A549 (cell line): ENCODE data around the gene PRR9. TPM values are rescaled to one million over a fixed set of nuclear protein-coding genes. Genes with fewer than 3 reads are reported as not detected.

Source experiments
- ATAC-seq, 2 experiments: fragments of 200-7000 bp in 1 of 2; fragments of >200 bp in 1 of 2; cut with Nextera tagmentation in 1 of 2; cut with Tn5 transposase in 1 of 2; 3 replicates each; pipeline versions ENCODE4 v1.8.0 to v1.9.1; 2018 to 2020; ENCODE audit warnings: mild to moderate bottlenecking in 1 of 2, moderate library complexity in 1 of 2
- CTCF ChIA-PET: fragments of 300-600 bp; sonication (Branson Sonifier 250); formaldehyde crosslinking; extraction: SDS; loops from one replicate; lab custom pipeline; 2021; ENCODE audit warnings: antibody characterized with exemption, inconsistent platforms; lab: Yijun Ruan, JAX
- POLR2A ChIA-PET: fragments of 350-600 bp; formaldehyde crosslinking; extraction: SDS; loops from one replicate; lab custom pipeline; 2021; ENCODE audit warnings: antibody characterized with exemption, inconsistent platforms; lab: Yijun Ruan, JAX
- DNase-seq, 2 experiments: peaks; one replicate each; pipeline versions ENCODE4 v3.0.0 to v3.0.0-alpha.2; 2011 to 2016; ENCODE audit warnings: low read depth in 1 of 2, low spot score in 1 of 2
- FAIRE-seq: peaks from 2 replicates; lab custom pipeline; 2011; peaks lifted over from hg19 to GRCh38; lab: Jason Lieb, UNC
- H3K27ac ChIP-seq, 2 experiments: fragments of >200 bp; sonication (Bioruptor Twin); formaldehyde crosslinking; 3 replicates each; pipeline ENCODE4 v1.5.1; 2016 to 2017
- H3K4me1 ChIP-seq: fragments of >200 bp; sonication (Bioruptor Twin); formaldehyde crosslinking; 3 replicates; pipeline ENCODE4 v1.6.1; 2016
- H3K4me2 ChIP-seq: fragments of >200 bp; sonication (Bioruptor Twin); formaldehyde crosslinking; 3 replicates; pipeline ENCODE4 v1.6.1; 2016
- H3K4me3 ChIP-seq: fragments of >200 bp; sonication (Bioruptor Twin); formaldehyde crosslinking; 3 replicates; pipeline ENCODE4 v1.5.1; 2016
- H3K9me3 ChIP-seq: fragments of >200 bp; sonication (Bioruptor Twin); formaldehyde crosslinking; 3 replicates; pipeline ENCODE4 v1.6.1; 2016
- CBX2 ChIP-seq: fragments of 200-600 bp; sonication (generic); IDR thresholded peaks from 2 replicates; pipeline ENCODE4 v1.6.1; 2016; ENCODE audit warnings: low read depth, mild to moderate bottlenecking, borderline replicate concordance
- CHD4 ChIP-seq: fragments of 200-600 bp; sonication (generic); IDR thresholded peaks from 2 replicates; pipeline ENCODE4 v1.6.1; 2016; ENCODE audit warnings: antibody characterized with exemption, mild to moderate bottlenecking, borderline replicate concordance
- EP300 ChIP-seq, 2 experiments: fragments of >200 bp; sonication (Bioruptor Twin); formaldehyde crosslinking; IDR thresholded peaks; 2 replicates in 1 of 2; 3 replicates in 1 of 2; pipeline ENCODE4 v1.6.1; 2016 to 2017
- HDAC2 ChIP-seq: fragments of 200-600 bp; sonication (generic); IDR thresholded peaks from 2 replicates; pipeline ENCODE4 v1.6.1; 2016
- JUN ChIP-seq, 2 experiments: fragments of >200 bp; sonication (Bioruptor Twin); formaldehyde crosslinking; IDR thresholded peaks; 2 replicates in 1 of 2; 3 replicates in 1 of 2; pipeline ENCODE4 v1.6.1; 2016 to 2017
- KDM1A ChIP-seq: fragments of 200-600 bp; sonication (generic); IDR thresholded peaks from 2 replicates; pipeline ENCODE4 v1.6.1; 2016; ENCODE audit warnings: low read depth, mild to moderate bottlenecking
- MAFK ChIP-seq: fragments of 450-650 bp; IDR thresholded peaks from 2 replicates; pipeline ENCODE4 v1.6.1; 2014; ENCODE audit not compliant: partially characterized antibody
- MAZ ChIP-seq: fragments of 150-350 bp; IDR thresholded peaks from 2 replicates; pipeline ENCODE4 v1.6.1; 2014; ENCODE audit warnings: antibody characterized with exemption, low read depth, low read length, borderline replicate concordance
- NFE2L2 ChIP-seq: fragments of 150-350 bp; conservative IDR thresholded peaks from 2 replicates; pipeline ENCODE4 v1.6.1; 2014; ENCODE audit warnings: low read length
- RAD21 ChIP-seq, 2 experiments: fragments of >200 bp in 1 of 2; sonication (Bioruptor Twin) in 1 of 2; formaldehyde crosslinking in 1 of 2; IDR thresholded peaks in 1 of 2; conservative IDR thresholded peaks in 1 of 2; 2 replicates in 1 of 2; 3 replicates in 1 of 2; pipeline ENCODE4 v1.6.1; 2012 to 2018; ENCODE audit warnings: inconsistent platforms in 1 of 2
- RARB ChIP-seq: fragments of 250-450 bp; sonication (Bioruptor Pico); IDR thresholded peaks from 2 replicates; pipeline ENCODE4 v1.8.0; 2021; ENCODE audit warnings: mild to moderate bottlenecking, moderate library complexity
- RCOR1 ChIP-seq: fragments of 150-350 bp; IDR thresholded peaks from 2 replicates; pipeline ENCODE4 v1.6.1; 2014; ENCODE audit warnings: antibody characterized with exemption, low read length, low read depth
- ZC3H11A ChIP-seq: fragments of 450-650 bp; IDR thresholded peaks from 2 replicates; pipeline ENCODE4 v1.6.1; 2014; ENCODE audit warnings: antibody characterized with exemption, mild to moderate bottlenecking
- ZFP36 ChIP-seq: fragments of 450-650 bp; IDR thresholded peaks from 2 replicates; pipeline ENCODE4 v1.6.1; 2014; ENCODE audit warnings: borderline replicate concordance; ENCODE audit not compliant: partially characterized antibody
- ZNF302 ChIP-seq: fragments of 250-450 bp; sonication (Bioruptor Pico); IDR thresholded peaks from 2 replicates; pipeline ENCODE4 v1.9.0; 2021; ENCODE audit warnings: inconsistent platforms, mild to moderate bottlenecking, moderate library complexity
- WGBS: methylation state at CpG from one replicate; pipeline ENCODE4 v1.1.6; 2017; ENCODE audit errors: missing lambda C conversion rate; 5-methylcytosine and 5-hydroxymethylcytosine counted together
- polyA plus RNA-seq, 4 experiments: library from polyadenylated mRNA; depleted of rRNA in 3 of 4; stranded (reverse); fragments of >200 nt; fragmentation: RNase III in 1 of 4; extraction: RNeasy Plus Mini Kit Qiagen cat#74134 plus additional on column Dnase treatment in 1 of 4; gene quantifications; 2 replicates in 3 of 4; 3 replicates in 1 of 4; pipeline ENCODE4 v1.2.3, GENCODE V29; 2011 to 2017
- TF ChIP-seq, protein P1 (sequence below): fragments of 150-350 bp; IDR thresholded peaks from 2 replicates; pipeline ENCODE4 v1.6.1; 2014; ENCODE audit warnings: low read depth, mild to moderate bottlenecking, low read length
- TF ChIP-seq, protein P2 (sequence below): fragments of >200 bp; sonication (Bioruptor Twin); formaldehyde crosslinking; IDR thresholded peaks from 3 replicates; pipeline ENCODE4 v1.5.1; 2016
- TF ChIP-seq, protein P3 (sequence below): fragments of 200-600 bp; sonication (generic); IDR thresholded peaks from 2 replicates; pipeline ENCODE4 v1.6.1; 2016; ENCODE audit warnings: antibody characterized with exemption, mild to moderate bottlenecking, moderate library complexity

PRR9 gene
- polyA plus RNA-seq, 2 of the 4 experiments (the other 2 are of a cell fraction) = not detected

DNA sequence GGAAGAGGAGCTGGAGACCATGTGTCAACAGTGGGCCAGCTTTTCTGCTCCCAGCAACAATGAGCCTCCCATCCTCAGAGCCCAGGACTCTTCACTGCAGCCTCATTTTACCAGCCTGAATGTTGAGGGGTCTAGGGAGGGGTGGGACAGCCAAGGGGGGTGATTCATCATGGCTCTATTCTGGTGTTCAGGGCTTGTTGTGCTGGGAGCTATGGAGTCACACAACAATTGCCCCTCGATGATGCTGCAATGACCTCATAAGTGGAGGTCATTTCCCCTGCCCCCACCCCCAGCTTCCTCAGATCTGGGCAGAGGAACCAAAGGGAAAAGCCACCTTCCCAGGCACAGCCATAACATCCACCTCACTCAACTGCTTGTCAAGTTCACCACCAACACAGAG, 14.3 kb upstream of the PRR9 start, which contains the start of gene LELP1:
Gene LELP1 (plus strand): TSS at position 301 of the 400 bp plus-strand sequence. CDS start 1,278 bp downstream, outside the sequence.
- TF ChIP-seq RAD21 (conservative IDR thresholded peaks at IDR 0.05 in 1 of 2, IDR thresholded peaks at IDR 0.05 in 1 of 2) = no peak
- TF ChIP-seq, protein P1, sequence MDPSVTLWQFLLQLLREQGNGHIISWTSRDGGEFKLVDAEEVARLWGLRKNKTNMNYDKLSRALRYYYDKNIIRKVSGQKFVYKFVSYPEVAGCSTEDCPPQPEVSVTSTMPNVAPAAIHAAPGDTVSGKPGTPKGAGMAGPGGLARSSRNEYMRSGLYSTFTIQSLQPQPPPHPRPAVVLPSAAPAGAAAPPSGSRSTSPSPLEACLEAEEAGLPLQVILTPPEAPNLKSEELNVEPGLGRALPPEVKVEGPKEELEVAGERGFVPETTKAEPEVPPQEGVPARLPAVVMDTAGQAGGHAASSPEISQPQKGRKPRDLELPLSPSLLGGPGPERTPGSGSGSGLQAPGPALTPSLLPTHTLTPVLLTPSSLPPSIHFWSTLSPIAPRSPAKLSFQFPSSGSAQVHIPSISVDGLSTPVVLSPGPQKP = no peak
- no peak for TF ChIP-seq RARB (CRISPR knock-in tag)
- TF ChIP-seq HDAC2 = no peak
- FAIRE-seq (no peak), ATAC-seq (no peak), DNase-seq (no peak)
- Histone ChIP-seq H3K4me2 (no peak within 1 kb of the TSS), H3K27ac (no peak within 1 kb of the TSS), H3K9me3 (no peaks in the 10 kb centered on the region), H3K4me1 (no peaks in the 10 kb centered on the region), H3K4me3 (no peak within 1 kb of the TSS)
- 0% methylated on average over 1 of the region's 1 CpG for WGBS
- POLR2A ChIA-PET = no interaction called here
- CTCF ChIA-PET = no interaction called here

- ChIA-PET POLR2A (no interaction called here), CTCF (no interaction called here)
- Histone ChIP-seq H3K4me1 (no peaks in the 10 kb centered on the region), H3K4me3 (no peak overlapping the region), H3K4me2 (no peak overlapping the region), H3K9me3 (no peaks in the 10 kb centered on the region), H3K27ac (no peak overlapping the region)
- ATAC-seq (no peak), FAIRE-seq (no peak), DNase-seq (no peak)
- TF ChIP-seq CBX2 = no peak
- TF ChIP-seq, protein P2, sequence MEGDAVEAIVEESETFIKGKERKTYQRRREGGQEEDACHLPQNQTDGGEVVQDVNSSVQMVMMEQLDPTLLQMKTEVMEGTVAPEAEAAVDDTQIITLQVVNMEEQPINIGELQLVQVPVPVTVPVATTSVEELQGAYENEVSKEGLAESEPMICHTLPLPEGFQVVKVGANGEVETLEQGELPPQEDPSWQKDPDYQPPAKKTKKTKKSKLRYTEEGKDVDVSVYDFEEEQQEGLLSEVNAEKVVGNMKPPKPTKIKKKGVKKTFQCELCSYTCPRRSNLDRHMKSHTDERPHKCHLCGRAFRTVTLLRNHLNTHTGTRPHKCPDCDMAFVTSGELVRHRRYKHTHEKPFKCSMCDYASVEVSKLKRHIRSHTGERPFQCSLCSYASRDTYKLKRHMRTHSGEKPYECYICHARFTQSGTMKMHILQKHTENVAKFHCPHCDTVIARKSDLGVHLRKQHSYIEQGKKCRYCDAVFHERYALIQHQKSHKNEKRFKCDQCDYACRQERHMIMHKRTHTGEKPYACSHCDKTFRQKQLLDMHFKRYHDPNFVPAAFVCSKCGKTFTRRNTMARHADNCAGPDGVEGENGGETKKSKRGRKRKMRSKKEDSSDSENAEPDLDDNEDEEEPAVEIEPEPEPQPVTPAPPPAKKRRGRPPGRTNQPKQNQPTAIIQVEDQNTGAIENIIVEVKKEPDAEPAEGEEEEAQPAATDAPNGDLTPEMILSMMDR = no peak
- WGBS = 26% methylated on average over 9 of the region's 9 CpGs
Measured at GRCh38 chr1:153206631-153207030, 10.8 kb upstream of the PRR9 start.

GRCh38 chr1:153210206-153210605, 7.2 kb upstream of the PRR9 start:
- ATAC-seq = no peak
- TF ChIP-seq RCOR1 = no peak
- TF ChIP-seq MAZ = no peak
- TF ChIP-seq, protein P3, sequence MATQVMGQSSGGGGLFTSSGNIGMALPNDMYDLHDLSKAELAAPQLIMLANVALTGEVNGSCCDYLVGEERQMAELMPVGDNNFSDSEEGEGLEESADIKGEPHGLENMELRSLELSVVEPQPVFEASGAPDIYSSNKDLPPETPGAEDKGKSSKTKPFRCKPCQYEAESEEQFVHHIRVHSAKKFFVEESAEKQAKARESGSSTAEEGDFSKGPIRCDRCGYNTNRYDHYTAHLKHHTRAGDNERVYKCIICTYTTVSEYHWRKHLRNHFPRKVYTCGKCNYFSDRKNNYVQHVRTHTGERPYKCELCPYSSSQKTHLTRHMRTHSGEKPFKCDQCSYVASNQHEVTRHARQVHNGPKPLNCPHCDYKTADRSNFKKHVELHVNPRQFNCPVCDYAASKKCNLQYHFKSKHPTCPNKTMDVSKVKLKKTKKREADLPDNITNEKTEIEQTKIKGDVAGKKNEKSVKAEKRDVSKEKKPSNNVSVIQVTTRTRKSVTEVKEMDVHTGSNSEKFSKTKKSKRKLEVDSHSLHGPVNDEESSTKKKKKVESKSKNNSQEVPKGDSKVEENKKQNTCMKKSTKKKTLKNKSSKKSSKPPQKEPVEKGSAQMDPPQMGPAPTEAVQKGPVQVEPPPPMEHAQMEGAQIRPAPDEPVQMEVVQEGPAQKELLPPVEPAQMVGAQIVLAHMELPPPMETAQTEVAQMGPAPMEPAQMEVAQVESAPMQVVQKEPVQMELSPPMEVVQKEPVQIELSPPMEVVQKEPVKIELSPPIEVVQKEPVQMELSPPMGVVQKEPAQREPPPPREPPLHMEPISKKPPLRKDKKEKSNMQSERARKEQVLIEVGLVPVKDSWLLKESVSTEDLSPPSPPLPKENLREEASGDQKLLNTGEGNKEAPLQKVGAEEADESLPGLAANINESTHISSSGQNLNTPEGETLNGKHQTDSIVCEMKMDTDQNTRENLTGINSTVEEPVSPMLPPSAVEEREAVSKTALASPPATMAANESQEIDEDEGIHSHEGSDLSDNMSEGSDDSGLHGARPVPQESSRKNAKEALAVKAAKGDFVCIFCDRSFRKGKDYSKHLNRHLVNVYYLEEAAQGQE = no peak
- TF ChIP-seq JUN (IDR thresholded peaks at IDR 0.05) = no peak
- TF ChIP-seq EP300 (IDR thresholded peaks at IDR 0.05) = no peak
- no peak for TF ChIP-seq ZNF302 (CRISPR knock-in tag)
- no peak for TF ChIP-seq NFE2L2
- TF ChIP-seq CHD4 = no peak
- TF ChIP-seq KDM1A = no peak
- no peak for TF ChIP-seq MAFK
- no peak for TF ChIP-seq ZFP36
- TF ChIP-seq, protein P1 = no peak
- no peak for TF ChIP-seq ZC3H11A
- TF ChIP-seq, all 56 proteins: peak for 0
- Histone ChIP-seq H3K27ac (no peak overlapping the region), H3K9me3 (no peaks in the 10 kb centered on the region), H3K4me1 (no peaks in the 10 kb centered on the region), H3K4me2 (no peak overlapping the region), H3K4me3 (no peak overlapping the region)
- FAIRE-seq (no peak), DNase-seq (no peak)
- ChIA-PET POLR2A (no interaction called here), CTCF (interaction anchor here (1.5 kb wide), 1 partner anchor 340 kb away, joined by 3 read pairs; no protein-coding TSS in a partner anchor)
- WGBS = 20% methylated on average over 4 of the region's 7 CpGs
